ENCODE measurements around the gene MICA. TPM values are rescaled to one million over a fixed set of nuclear protein-coding genes. Genes with fewer than 3 reads are reported as not detected.
"Not testable (repeated sequence)": the region's sequence is repeated elsewhere in the genome, so short reads cannot be mapped to it uniquely, and the experiment has no call there.

MICA gene
- total RNA-seq, 1 donor from 2014 or later: 10.7 TPM

DNA sequence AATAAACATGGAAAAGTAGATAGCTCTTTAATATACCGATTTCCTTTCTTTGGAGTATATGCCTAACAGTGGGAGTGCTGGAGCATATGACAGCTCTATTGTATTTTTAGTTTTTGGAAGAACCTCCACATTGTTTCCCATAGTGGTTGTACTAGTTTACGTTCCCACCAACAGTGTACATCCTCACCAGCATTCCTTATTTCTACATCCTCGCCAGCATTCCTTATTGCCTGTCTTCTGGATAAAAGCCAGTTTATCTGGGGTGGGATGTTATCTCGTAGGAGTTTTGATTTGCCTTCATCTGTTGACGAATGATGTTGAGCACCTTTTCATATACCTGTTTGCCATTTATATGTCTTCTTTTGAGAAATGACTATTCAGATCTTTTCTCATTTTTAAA, 2.6 kb downstream of the MICA start:
- Mint-ChIP-seq H3K4me3 (peak overlapping the region; percentile 71), H3K27ac (no peak overlapping the region)

DNA sequence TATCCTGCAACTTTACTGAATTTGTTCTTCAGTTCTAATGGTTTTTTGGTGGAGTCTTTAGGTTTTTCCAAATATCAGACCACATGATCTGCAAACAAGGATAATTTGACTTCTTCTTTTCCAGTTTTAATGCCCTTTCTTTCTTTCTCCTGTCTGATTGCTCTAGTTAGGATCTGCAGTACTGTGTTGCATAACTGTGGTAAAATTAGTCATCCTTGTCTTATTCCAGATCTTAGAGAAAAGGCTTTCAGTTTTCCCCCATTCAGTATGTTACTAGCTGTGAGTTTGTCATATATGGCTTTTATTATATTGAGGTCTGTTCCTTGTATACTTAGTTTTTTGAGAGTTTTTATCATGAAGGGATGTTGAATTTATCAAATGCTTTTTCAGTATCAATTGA, 4.3 kb downstream of the MICA start:
- Mint-ChIP-seq H3K9me3 (no peaks in the 10 kb centered on the region), H3K4me1 (ENCODE audit: unreplicated experiment) (peaks cover 9% of the 10 kb centered on the region), H3K4me3 (no peak overlapping the region), H3K27ac (no peak overlapping the region), H3K36me3 (no peaks in the 10 kb centered on the region), H3K27me3 (peaks cover 14% of the 10 kb centered on the region)
- TF ChIP-seq, protein P1, sequence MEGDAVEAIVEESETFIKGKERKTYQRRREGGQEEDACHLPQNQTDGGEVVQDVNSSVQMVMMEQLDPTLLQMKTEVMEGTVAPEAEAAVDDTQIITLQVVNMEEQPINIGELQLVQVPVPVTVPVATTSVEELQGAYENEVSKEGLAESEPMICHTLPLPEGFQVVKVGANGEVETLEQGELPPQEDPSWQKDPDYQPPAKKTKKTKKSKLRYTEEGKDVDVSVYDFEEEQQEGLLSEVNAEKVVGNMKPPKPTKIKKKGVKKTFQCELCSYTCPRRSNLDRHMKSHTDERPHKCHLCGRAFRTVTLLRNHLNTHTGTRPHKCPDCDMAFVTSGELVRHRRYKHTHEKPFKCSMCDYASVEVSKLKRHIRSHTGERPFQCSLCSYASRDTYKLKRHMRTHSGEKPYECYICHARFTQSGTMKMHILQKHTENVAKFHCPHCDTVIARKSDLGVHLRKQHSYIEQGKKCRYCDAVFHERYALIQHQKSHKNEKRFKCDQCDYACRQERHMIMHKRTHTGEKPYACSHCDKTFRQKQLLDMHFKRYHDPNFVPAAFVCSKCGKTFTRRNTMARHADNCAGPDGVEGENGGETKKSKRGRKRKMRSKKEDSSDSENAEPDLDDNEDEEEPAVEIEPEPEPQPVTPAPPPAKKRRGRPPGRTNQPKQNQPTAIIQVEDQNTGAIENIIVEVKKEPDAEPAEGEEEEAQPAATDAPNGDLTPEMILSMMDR (conservative IDR thresholded peaks at IDR 0.05): no peak
- DNase-seq (ENCODE audit: extremely low spot score, unreplicated experiment): no peak

More for the DNA sequence above, 2.6 kb downstream of the MICA start:
- peaks cover 31% of the 10 kb centered on the region for H3K27me3 Mint-ChIP-seq
- TF ChIP-seq, protein P1 (conservative IDR thresholded peaks at IDR 0.05): no peak
- H3K9me3 Mint-ChIP-seq: no peaks in the 10 kb centered on the region
- DNase-seq (ENCODE audit: extremely low spot score, unreplicated experiment): no peak
- no peaks in the 10 kb centered on the region for H3K36me3 Mint-ChIP-seq
- peaks cover 21% of the 10 kb centered on the region for H3K4me1 Mint-ChIP-seq (ENCODE audit: unreplicated experiment)

DNA sequence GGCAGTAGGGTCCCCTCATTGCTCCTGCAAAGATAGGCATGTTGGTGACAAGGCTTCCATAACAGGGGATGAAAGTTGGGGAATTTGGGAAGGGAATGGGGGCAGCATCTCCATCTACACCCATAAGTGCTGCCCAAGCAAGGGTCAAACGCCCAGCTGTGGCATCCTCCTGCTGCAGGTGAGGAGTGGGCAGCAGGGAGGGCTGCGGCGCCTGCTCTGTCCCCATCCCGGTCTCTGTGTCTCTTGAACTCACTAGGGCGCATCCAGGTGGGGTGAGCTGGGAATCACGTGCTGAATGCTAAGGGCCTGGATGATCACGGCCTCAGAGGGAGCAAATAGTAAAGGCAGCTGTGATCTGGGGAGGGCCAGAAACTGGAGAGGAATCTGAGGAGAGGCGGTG, 9.1 kb downstream of the MICA start:
- H3K27ac Mint-ChIP-seq: no peak overlapping the region
- TF ChIP-seq, protein P1 (conservative IDR thresholded peaks at IDR 0.05): no peak
- no peak for DNase-seq (ENCODE audit: extremely low spot score, unreplicated experiment)

DNA sequence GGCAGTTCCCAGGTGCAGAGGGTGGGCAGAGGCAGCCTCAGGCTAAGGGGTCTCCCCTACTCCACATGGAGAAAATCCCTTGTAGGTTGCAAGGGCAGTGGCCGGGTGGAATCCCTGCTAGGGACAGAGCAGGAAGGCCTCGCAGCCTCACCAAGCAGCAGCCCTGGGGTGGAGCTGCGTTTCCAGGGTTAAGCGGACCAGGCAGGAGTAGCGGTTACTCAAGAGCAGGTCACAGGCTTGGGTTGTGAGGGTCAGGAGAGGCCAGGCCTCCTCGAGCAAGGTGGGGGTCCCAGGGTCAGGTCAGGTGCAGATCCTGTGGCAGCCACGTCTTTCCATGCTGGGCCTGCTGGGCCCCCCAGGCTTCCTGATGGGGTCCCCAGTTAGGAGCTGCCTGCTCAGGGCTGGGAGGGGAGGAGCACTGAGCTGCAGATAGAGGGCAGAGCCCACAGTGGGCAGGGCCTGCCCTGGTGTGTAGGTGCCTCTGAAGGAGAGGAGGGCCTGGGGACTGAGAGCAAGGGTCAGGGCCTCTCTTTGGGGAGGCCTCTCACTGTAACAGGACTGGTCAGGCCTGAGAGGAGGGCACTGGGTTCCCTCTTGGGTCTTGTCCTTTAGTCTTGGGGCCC, 10.9 kb downstream of the MICA start:
- H3K27me3 Mint-ChIP-seq; H3K4me1 Mint-ChIP-seq (ENCODE audit: unreplicated experiment); H3K27ac Mint-ChIP-seq; H3K9me3 Mint-ChIP-seq; DNase-seq (ENCODE audit: extremely low spot score, unreplicated experiment); H3K4me3 Mint-ChIP-seq; H3K36me3 Mint-ChIP-seq: not testable (repeated sequence)

More for the DNA sequence above, 9.1 kb downstream of the MICA start:
- Mint-ChIP-seq H3K36me3 (peaks cover 4% of the 10 kb centered on the region), H3K27me3 (peaks cover 4% of the 10 kb centered on the region), H3K9me3 (no peaks in the 10 kb centered on the region), H3K4me1 (ENCODE audit: unreplicated experiment) (no peaks in the 10 kb centered on the region), H3K4me3 (no peak overlapping the region)

DNA sequence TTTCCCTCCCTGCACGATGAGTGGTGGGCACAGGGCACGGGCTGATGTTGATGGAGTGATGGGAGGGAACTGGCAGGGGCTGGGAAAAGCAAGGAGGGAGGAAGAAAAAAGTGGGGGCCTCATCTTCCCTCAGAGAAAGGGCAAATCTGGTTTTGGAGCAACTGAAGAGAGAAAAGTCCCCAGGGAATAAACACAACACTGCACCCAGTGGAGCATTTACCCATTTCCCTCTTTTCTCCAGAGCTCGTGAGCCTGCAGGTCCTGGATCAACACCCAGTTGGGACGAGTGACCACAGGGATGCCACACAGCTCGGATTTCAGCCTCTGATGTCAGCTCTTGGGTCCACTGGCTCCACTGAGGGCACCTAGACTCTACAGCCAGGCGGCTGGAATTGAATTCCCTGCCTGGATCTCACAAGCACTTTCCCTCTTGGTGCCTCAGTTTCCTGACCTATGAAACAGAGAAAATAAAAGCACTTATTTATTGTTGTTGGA, 11.4 kb downstream of the MICA start:
- H3K4me1 Mint-ChIP-seq (ENCODE audit: unreplicated experiment): no peaks in the 10 kb centered on the region
- H3K4me3 Mint-ChIP-seq: no peak overlapping the region
- peaks cover 4% of the 10 kb centered on the region for H3K36me3 Mint-ChIP-seq
- DNase-seq (ENCODE audit: extremely low spot score, unreplicated experiment): no peak
- H3K27me3 Mint-ChIP-seq: peaks cover 2% of the 10 kb centered on the region
- H3K27ac Mint-ChIP-seq: no peak overlapping the region
- TF ChIP-seq, protein P1 (conservative IDR thresholded peaks at IDR 0.05): no peak
- H3K9me3 Mint-ChIP-seq: no peaks in the 10 kb centered on the region

DNA sequence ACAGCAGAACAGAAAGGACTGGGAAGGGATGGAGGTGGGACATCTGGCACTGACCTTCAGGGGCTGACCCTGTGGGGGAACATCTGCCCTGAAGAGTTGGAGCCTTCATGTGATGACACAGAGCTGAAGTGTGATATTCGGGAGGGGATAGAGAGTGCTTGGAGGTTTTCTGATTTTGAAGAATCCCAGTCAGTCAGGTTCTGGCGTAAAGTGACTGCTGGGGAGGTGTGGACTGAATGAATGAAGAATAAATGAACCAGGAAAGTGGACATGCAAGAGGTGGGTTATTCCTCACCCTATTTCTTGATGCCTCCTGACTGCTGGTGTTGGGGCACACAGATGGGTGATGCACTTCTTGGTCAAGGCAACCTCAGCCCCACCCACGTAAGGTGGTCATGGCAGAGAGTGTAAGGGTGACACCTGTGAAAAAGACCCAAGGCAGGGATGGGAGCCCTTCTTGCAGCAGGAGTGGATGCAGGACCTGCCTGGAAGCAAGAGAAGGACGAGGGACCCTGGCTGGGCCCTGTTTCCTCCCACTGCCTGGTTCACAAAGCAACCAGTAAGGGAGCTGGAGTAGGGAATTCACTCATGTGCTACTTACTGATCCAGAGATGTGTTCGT, 13.1 kb downstream of the MICA start:
- no peaks in the 10 kb centered on the region for H3K4me1 Mint-ChIP-seq (ENCODE audit: unreplicated experiment)
- no peaks in the 10 kb centered on the region for H3K9me3 Mint-ChIP-seq
- TF ChIP-seq, protein P1 (conservative IDR thresholded peaks at IDR 0.05): no peak
- H3K27me3 Mint-ChIP-seq: peaks cover 8% of the 10 kb centered on the region
- H3K27ac Mint-ChIP-seq: no peak overlapping the region
- no peak overlapping the region for H3K4me3 Mint-ChIP-seq
- peaks cover 4% of the 10 kb centered on the region for H3K36me3 Mint-ChIP-seq
- DNase-seq (ENCODE audit: extremely low spot score, unreplicated experiment): no peak

Data from type B pancreatic cell (in vitro differentiated cells).